Femur (tissue), 1 donor: ENCODE data around the gene CPN2.

Source experiments
- DNase-seq: peaks from one replicate; pipeline ENCODE4 v3.0.0-alpha.2; 2017

CPN2 gene

DNA sequence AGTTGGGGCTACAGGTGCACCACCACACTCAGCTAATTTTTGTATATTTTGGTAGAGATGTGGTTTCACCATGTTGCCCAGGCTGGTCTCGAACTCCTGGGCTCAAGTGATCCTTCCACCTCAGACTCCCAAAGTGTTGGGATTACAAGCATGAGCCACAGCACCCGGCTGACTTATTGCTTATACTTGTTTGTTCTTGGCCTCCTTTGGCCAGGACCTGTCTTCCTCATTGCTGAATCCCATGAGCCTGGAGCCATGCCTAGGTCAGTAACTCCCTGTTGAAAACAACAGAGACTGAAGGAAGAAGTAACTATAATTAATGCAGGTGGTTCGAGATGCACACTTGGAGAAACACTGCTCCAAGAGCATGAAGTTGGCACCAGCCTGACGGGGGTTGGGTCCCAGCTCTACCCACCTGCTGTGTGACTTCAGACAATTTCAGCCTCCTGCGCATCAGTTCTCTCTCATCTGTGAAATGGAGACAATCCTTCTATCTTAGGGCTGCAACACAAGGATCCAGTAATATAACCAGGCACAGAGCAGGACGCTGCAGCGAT lies 38.9 kb downstream of the CPN2 start:
- no peak for DNase-seq

DNA sequence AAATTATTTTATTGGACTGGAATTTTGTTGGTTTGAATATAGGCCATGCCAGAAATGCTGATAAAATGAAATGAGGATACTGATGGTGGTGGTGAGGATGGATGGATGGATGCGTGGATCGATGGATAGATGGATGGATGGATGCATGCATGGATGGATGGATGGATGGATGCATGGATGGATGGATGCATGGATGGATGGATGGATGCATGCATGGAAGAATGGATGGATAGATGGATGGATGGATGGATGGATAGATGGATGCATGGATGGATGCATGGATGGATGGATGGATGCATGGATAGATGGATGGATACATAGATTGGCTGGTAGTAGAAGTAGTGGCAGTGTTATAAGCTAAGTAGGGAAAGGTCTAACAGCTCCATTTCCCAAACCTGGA lies 40.1 kb downstream of the CPN2 start:
- DNase-seq, result no peak

- DNase-seq, result peak; percentile 76
Observed at GRCh38 chr3:194310060-194310835, 40.9 kb downstream of the CPN2 start.

GRCh38 chr3:194308601-194309449 lies 42.3 kb downstream of the CPN2 start:
- DNase-seq, result peak; percentile 16

GRCh38 chr3:194307849-194308248 lies 43.3 kb downstream of the CPN2 start:
- DNase-seq, result peak; percentile 6

- DNase-seq, result peak; percentile 16
Observed at GRCh38 chr3:194306771-194307640, 44.1 kb downstream of the CPN2 start.

- DNase-seq, result peak; percentile 59
Observed at GRCh38 chr3:194306109-194306686, 44.9 kb downstream of the CPN2 start.

- peak; percentile 20 for DNase-seq
Observed at GRCh38 chr3:194305356-194306108, 45.6 kb downstream of the CPN2 start.

DNA sequence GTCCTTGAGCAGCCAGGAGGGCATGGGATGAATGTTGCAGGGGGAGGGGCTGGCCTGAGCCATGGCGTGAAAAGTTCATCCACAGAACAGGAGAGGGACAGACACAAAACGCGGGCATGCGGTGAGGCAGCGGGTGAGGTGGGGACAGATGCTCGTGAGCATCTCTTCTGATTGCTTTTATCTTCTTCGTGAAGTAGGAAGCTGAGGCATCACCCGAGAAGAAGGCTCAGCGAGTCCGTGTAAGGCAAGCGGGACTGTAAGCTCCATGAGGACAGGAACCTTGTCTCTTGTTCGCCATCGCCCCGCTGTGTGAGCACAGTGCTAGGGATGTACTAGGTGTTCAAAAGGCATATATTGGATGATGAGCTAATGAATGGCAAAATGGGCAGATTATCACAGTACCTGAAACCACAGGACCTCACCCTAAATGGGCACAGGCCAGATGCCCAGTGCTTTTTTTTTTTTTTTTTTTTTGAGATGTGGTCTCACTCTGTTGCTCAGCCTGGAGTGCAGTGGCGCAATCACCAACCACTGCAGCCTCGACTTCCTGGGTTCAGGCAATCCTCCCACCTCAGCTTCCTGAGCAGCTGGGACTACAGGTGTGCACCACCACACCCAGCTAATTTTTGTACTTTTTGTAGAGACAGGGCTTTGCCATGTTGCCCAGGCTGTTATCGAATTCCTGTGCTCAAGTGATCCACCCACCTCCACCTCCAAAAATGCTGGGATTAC lies 46.8 kb downstream of the CPN2 start:
- no peak for DNase-seq

- no peak for DNase-seq
Observed at GRCh38 chr3:194303749-194304148, 47.4 kb downstream of the CPN2 start.

GRCh38 chr3:194301730-194302129 lies 49.4 kb downstream of the CPN2 start:
- no peak for DNase-seq

GRCh38 chr3:194300936-194301335 lies 50.2 kb downstream of the CPN2 start:
- DNase-seq, result no peak

DNA sequence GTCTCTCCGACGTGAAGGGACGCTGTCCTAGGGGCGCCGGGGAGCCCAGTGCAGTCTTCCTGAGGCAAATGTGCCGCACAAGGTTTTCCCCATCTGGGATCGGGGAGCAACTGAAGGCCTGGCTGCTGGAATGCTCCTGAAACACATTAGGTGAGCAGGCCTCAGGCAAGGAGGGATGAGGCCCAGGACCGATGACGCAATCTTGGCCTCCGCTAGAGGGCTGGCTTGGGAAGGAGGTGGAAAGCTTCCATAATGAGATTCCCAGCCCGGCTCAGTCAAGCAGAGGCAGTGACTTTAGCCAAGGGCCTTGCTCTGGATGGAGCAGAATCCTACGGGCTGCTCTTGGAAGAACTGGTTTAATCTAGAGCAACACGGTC lies 50.8 kb downstream of the CPN2 start:
- peak; percentile 94 for DNase-seq

DNA sequence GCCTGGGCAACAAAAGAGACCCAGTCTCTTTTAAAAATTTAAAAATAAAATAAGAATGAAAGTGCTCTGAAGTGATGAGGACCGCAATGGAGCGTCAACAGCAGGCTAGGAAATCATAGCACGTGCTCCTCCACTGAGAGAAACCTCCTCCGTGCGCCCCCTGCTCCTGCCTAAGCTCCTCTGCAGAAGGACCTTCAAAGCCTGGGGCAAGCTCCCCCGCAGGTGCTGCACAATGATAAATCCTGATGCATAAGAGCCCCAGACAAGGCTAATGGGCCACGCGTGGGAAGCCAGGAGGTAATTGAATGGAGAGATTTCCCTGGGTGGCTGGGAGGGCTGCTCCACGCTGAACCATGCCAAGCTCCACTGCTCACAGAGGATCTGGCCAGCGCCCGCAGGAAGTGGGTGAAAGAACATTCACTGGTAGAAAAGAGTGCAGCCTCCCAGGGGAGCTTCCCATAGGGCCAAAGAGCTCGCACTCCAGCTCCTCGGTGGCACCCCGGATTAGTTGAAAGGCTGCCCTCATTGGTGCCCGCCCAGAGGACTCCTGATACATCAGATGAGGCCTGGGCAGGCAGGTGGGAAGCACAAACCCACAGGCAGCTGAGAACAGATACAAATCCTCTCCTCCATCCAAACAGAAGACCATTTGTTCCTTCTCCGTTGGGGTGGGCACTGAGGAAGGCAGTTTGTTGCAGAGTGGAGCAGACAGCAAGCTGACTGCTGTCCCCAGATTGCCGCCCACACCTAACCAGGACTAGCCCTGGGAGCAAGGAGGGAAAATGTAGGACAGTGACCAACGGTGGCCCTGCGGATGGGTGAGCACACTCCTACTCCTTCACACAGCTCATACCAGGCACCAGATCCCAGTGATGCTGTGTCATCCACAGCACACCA lies 52.5 kb downstream of the CPN2 start:
- no peak for DNase-seq

DNA sequence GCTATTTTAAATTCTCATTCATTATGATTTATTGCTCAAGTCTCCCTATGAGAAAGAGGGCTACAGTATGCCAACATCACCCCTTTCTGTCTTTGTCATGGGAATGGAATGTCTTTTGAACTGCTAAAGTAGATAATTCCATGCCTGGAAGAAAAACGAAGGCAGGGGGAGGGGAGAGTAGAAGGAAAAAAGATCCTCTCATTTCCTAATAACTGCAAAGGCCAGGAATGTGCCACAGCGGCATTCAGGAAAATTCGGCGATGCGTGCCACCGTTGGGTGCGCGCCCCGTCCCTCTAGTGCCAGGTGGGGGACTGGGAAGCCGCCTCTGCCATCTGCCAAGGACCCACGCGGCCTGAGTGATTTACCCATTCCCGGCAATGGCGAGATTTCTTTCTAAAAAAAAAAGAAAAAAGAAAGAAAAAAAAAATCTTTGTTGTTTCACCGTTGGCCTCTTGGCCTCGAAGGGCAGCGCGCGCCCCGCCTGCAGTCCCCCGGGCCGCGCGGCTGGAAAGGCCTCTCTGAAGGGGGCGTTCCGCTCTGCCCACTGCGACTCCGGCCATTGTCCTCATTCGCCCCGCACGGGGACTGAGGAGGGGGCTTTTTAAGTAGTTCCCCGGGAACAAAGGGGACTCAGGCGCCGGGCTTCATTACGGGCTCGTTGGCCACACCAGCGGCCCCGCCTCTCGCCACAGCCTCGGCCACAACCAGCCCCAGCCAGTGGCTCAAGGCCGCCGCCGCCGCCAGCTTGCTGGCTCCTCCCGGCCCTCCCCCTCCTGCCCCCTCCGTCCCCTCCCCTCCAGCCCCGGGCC lies 54.5 kb downstream of the CPN2 start:
- DNase-seq, result peak; percentile 68

- DNase-seq, result no peak
Observed at GRCh38 chr3:194294895-194295214, 56.3 kb downstream of the CPN2 start.

GRCh38 chr3:194294199-194294894 lies 56.8 kb downstream of the CPN2 start:
- DNase-seq, result no peak

DNA sequence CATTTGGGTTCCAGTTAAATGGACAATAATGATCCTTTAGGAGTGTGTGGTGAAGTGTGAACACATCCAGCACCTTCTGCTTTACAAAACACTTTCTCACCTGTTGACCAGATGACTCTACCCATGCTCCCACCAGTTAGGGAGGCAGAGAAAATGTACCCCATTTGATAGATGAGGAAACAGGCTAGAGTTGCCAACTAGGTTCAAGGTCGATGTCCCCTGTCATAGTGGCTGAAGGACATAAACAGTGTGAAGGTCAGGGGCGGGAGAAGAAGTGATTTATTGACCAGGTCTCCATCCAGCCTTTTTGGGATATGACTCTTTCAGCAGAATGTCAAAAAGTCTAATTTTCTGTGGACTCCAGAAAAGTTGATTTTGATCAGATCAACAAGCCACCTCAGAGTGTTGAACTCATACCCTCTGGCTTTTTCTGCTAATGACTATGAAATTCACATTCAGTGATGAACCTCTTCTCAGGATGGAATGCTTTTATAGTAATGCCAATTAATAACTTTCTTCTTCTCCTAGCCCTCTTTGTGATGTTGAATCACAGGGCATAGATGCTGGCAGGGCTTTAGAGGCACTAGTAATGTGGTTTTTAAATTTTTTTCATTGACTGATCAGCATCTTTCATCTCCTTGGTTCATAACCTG lies 57.5 kb downstream of the CPN2 start:
- no peak for DNase-seq
